ENCODE data around the gene CLMN.

Gene CLMN

GRCh38 chr14:95313190-95313589, 6.5 kb downstream of the CLMN start:
- H3K9ac ChIP-seq (ENCODE audit: low read length in 2 of 2): no peak overlapping the region
- no peak overlapping the region for H3K27ac ChIP-seq (ENCODE audit: low read length)
- H3K4me1 ChIP-seq (ENCODE audit: control insufficient read depth, insufficient read depth, low read length): peaks cover 5% of the 10 kb centered on the region

GRCh38 chr14:95312311-95312710, 7.4 kb downstream of the CLMN start:
- Histone ChIP-seq H3K9ac (ENCODE audit: low read length in 2 of 2) (no peak overlapping the region), H3K36me3 (ENCODE audit: control insufficient read depth in 2 of 2, insufficient read depth in 2 of 2, low read length in 2 of 2) (no peaks in the 10 kb centered on the region), H3K4me1 (ENCODE audit: control insufficient read depth, insufficient read depth, low read length) (peaks cover 5% of the 10 kb centered on the region), H3K27me3 (ENCODE audit: control insufficient read depth in 1 of 2, insufficient read depth in 2 of 2, low read length in 2 of 2) (peaks cover 0 to under 1% of the 10 kb centered on the region in 2 donors), H3K9me3 (ENCODE audit: control insufficient read depth in 2 of 2, low read length in 2 of 2) (no peaks in the 10 kb centered on the region), H3K4me3 (ENCODE audit: low read length in 2 of 2) (no peak overlapping the region), H3K27ac (ENCODE audit: low read length) (no peak overlapping the region)

More at GRCh38 chr14:95313190-95313589, 6.5 kb downstream of the CLMN start:
- Histone ChIP-seq H3K27me3 (ENCODE audit: control insufficient read depth in 1 of 2, insufficient read depth in 2 of 2, low read length in 2 of 2) (no peaks in the 10 kb centered on the region), H3K36me3 (ENCODE audit: control insufficient read depth in 2 of 2, insufficient read depth in 2 of 2, low read length in 2 of 2) (no peaks in the 10 kb centered on the region), H3K4me3 (ENCODE audit: low read length in 2 of 2) (no peak overlapping the region), H3K9me3 (ENCODE audit: control insufficient read depth in 2 of 2, low read length in 2 of 2) (no peaks in the 10 kb centered on the region)

- H3K36me3 ChIP-seq (ENCODE audit: control insufficient read depth in 2 of 2, insufficient read depth in 2 of 2, low read length in 2 of 2): no peaks in the 10 kb centered on the region
- no peaks in the 10 kb centered on the region for H3K9me3 ChIP-seq (ENCODE audit: control insufficient read depth in 2 of 2, low read length in 2 of 2)
- peaks cover 0 to 2% of the 10 kb centered on the region in 2 donors for H3K27me3 ChIP-seq (ENCODE audit: control insufficient read depth in 1 of 2, insufficient read depth in 2 of 2, low read length in 2 of 2)
- no peak overlapping the region for H3K27ac ChIP-seq (ENCODE audit: low read length)
- peaks cover 5% of the 10 kb centered on the region for H3K4me1 ChIP-seq (ENCODE audit: control insufficient read depth, insufficient read depth, low read length)
- no peak overlapping the region for H3K4me3 ChIP-seq (ENCODE audit: low read length in 2 of 2)
- H3K9ac ChIP-seq (ENCODE audit: low read length in 2 of 2): no peak overlapping the region
Observed at GRCh38 chr14:95311752-95312151, 8.0 kb downstream of the CLMN start.

GRCh38 chr14:95310635-95311380, 8.9 kb downstream of the CLMN start:
- no peaks in the 10 kb centered on the region for H3K9me3 ChIP-seq (ENCODE audit: control insufficient read depth in 2 of 2, low read length in 2 of 2)
- H3K36me3 ChIP-seq (ENCODE audit: control insufficient read depth in 2 of 2, insufficient read depth in 2 of 2, low read length in 2 of 2): no peaks in the 10 kb centered on the region
- peaks cover 0 to 2% of the 10 kb centered on the region in 2 donors for H3K27me3 ChIP-seq (ENCODE audit: control insufficient read depth in 1 of 2, insufficient read depth in 2 of 2, low read length in 2 of 2)
- H3K4me1 ChIP-seq (ENCODE audit: control insufficient read depth, insufficient read depth, low read length): peaks cover 5% of the 10 kb centered on the region
- no peak overlapping the region for H3K27ac ChIP-seq (ENCODE audit: low read length)
- H3K9ac ChIP-seq (ENCODE audit: low read length in 2 of 2): no peak overlapping the region
- H3K4me3 ChIP-seq (ENCODE audit: low read length in 2 of 2): no peak overlapping the region

- H3K4me3 ChIP-seq (ENCODE audit: low read length in 2 of 2): no peak overlapping the region
- H3K36me3 ChIP-seq (ENCODE audit: control insufficient read depth in 2 of 2, insufficient read depth in 2 of 2, low read length in 2 of 2): no peaks in the 10 kb centered on the region
- peaks cover 0 to 2% of the 10 kb centered on the region in 2 donors for H3K27me3 ChIP-seq (ENCODE audit: control insufficient read depth in 1 of 2, insufficient read depth in 2 of 2, low read length in 2 of 2)
- peaks cover 4% of the 10 kb centered on the region for H3K4me1 ChIP-seq (ENCODE audit: control insufficient read depth, insufficient read depth, low read length)
- no peak overlapping the region for H3K9ac ChIP-seq (ENCODE audit: low read length in 2 of 2)
- H3K9me3 ChIP-seq (ENCODE audit: control insufficient read depth in 2 of 2, low read length in 2 of 2): no peaks in the 10 kb centered on the region
- no peak overlapping the region for H3K27ac ChIP-seq (ENCODE audit: low read length)
Observed at GRCh38 chr14:95309261-95310051, 10.3 kb downstream of the CLMN start.

- no peak overlapping the region for H3K9ac ChIP-seq (ENCODE audit: low read length in 2 of 2)
- H3K4me3 ChIP-seq (ENCODE audit: low read length in 2 of 2): no peak overlapping the region
- H3K4me1 ChIP-seq (ENCODE audit: control insufficient read depth, insufficient read depth, low read length): peaks cover 4% of the 10 kb centered on the region
- H3K36me3 ChIP-seq (ENCODE audit: control insufficient read depth in 2 of 2, insufficient read depth in 2 of 2, low read length in 2 of 2): no peaks in the 10 kb centered on the region
- H3K9me3 ChIP-seq (ENCODE audit: control insufficient read depth in 2 of 2, low read length in 2 of 2): no peaks in the 10 kb centered on the region
- peaks cover 0 to 2% of the 10 kb centered on the region in 2 donors for H3K27me3 ChIP-seq (ENCODE audit: control insufficient read depth in 1 of 2, insufficient read depth in 2 of 2, low read length in 2 of 2)
- H3K27ac ChIP-seq (ENCODE audit: low read length): no peak overlapping the region
Observed at GRCh38 chr14:95308073-95308472, 11.6 kb downstream of the CLMN start.

GRCh38 chr14:95307402-95308041, 12.2 kb downstream of the CLMN start:
- Histone ChIP-seq H3K27ac (ENCODE audit: low read length) (no peak overlapping the region), H3K27me3 (ENCODE audit: control insufficient read depth in 1 of 2, insufficient read depth in 2 of 2, low read length in 2 of 2) (peaks cover 0 to 2% of the 10 kb centered on the region in 2 donors), H3K9me3 (ENCODE audit: control insufficient read depth in 2 of 2, low read length in 2 of 2) (no peaks in the 10 kb centered on the region), H3K4me3 (ENCODE audit: low read length in 2 of 2) (no peak overlapping the region), H3K36me3 (ENCODE audit: control insufficient read depth in 2 of 2, insufficient read depth in 2 of 2, low read length in 2 of 2) (no peaks in the 10 kb centered on the region), H3K9ac (ENCODE audit: low read length in 2 of 2) (no peak overlapping the region), H3K4me1 (ENCODE audit: control insufficient read depth, insufficient read depth, low read length) (peaks cover 4% of the 10 kb centered on the region)

- no peak overlapping the region for H3K4me3 ChIP-seq (ENCODE audit: low read length in 2 of 2)
- H3K27me3 ChIP-seq (ENCODE audit: control insufficient read depth in 1 of 2, insufficient read depth in 2 of 2, low read length in 2 of 2): peaks cover 0 to 2% of the 10 kb centered on the region in 2 donors
- H3K4me1 ChIP-seq (ENCODE audit: control insufficient read depth, insufficient read depth, low read length): peaks cover 4% of the 10 kb centered on the region
- H3K9me3 ChIP-seq (ENCODE audit: control insufficient read depth in 2 of 2, low read length in 2 of 2): no peaks in the 10 kb centered on the region
- no peaks in the 10 kb centered on the region for H3K36me3 ChIP-seq (ENCODE audit: control insufficient read depth in 2 of 2, insufficient read depth in 2 of 2, low read length in 2 of 2)
- no peak overlapping the region for H3K9ac ChIP-seq (ENCODE audit: low read length in 2 of 2)
- H3K27ac ChIP-seq (ENCODE audit: low read length): no peak overlapping the region
Observed at GRCh38 chr14:95305940-95306339, 13.8 kb downstream of the CLMN start.

- Histone ChIP-seq H3K9me3 (ENCODE audit: control insufficient read depth in 2 of 2, low read length in 2 of 2) (no peaks in the 10 kb centered on the region), H3K27ac (ENCODE audit: low read length) (no peak overlapping the region), H3K4me1 (ENCODE audit: control insufficient read depth, insufficient read depth, low read length) (peaks cover 4% of the 10 kb centered on the region), H3K27me3 (ENCODE audit: control insufficient read depth in 1 of 2, insufficient read depth in 2 of 2, low read length in 2 of 2) (peaks cover 0 to 2% of the 10 kb centered on the region in 2 donors), H3K9ac (ENCODE audit: low read length in 2 of 2) (no peak overlapping the region), H3K4me3 (ENCODE audit: low read length in 2 of 2) (no peak overlapping the region), H3K36me3 (ENCODE audit: control insufficient read depth in 2 of 2, insufficient read depth in 2 of 2, low read length in 2 of 2) (no peaks in the 10 kb centered on the region)
Observed at GRCh38 chr14:95305145-95305544, 14.6 kb downstream of the CLMN start.

- Histone ChIP-seq H3K9me3 (ENCODE audit: control insufficient read depth in 2 of 2, low read length in 2 of 2) (no peaks in the 10 kb centered on the region), H3K27ac (ENCODE audit: low read length) (no peak overlapping the region), H3K4me3 (ENCODE audit: low read length in 2 of 2) (no peak overlapping the region), H3K27me3 (ENCODE audit: control insufficient read depth in 1 of 2, insufficient read depth in 2 of 2, low read length in 2 of 2) (peaks cover 0 to 2% of the 10 kb centered on the region in 2 donors), H3K36me3 (ENCODE audit: control insufficient read depth in 2 of 2, insufficient read depth in 2 of 2, low read length in 2 of 2) (no peaks in the 10 kb centered on the region), H3K9ac (ENCODE audit: low read length in 2 of 2) (no peak overlapping the region), H3K4me1 (ENCODE audit: control insufficient read depth, insufficient read depth, low read length) (peaks cover 4% of the 10 kb centered on the region)
Observed at GRCh38 chr14:95304342-95304741, 15.4 kb downstream of the CLMN start.

Data from stomach smooth muscle (tissue), 2 donors.